Chondrocyte (in vitro differentiated cells): ENCODE measurements around the gene FXYD6. TPM values are rescaled to one million over a fixed set of nuclear protein-coding genes. Genes with fewer than 3 reads are reported as not detected.

ENCODE experiments used
- DNase-seq: peaks from one replicate; pipeline ENCODE4 v3.0.0; 2021; ENCODE audit warnings: mixed read lengths, low spot score
- H3K27ac Mint-ChIP-seq: one replicate; pipeline ENCODE4 v1.8.0; 2021; ENCODE audit warnings: mild to moderate bottlenecking, moderate library complexity, mixed read lengths; ENCODE audit not compliant: unreplicated experiment
- H3K27me3 Mint-ChIP-seq: 2 replicates; pipeline ENCODE4 v1.8.0; 2021; ENCODE audit warnings: low read depth, mixed read lengths
- H3K36me3 Mint-ChIP-seq: 2 replicates; pipeline ENCODE4 v1.8.0; 2021; ENCODE audit warnings: low read depth, mixed read lengths
- H3K4me1 Mint-ChIP-seq: 2 replicates; pipeline ENCODE4 v1.8.0; 2021; ENCODE audit warnings: low read depth, mild to moderate bottlenecking, mixed read lengths
- H3K4me3 Mint-ChIP-seq: one replicate; pipeline ENCODE4 v1.8.0; 2021; ENCODE audit warnings: mild to moderate bottlenecking, moderate library complexity, mixed read lengths; ENCODE audit not compliant: unreplicated experiment
- H3K9me3 Mint-ChIP-seq: 2 replicates; pipeline ENCODE4 v1.8.0; 2021; ENCODE audit warnings: low read depth, mixed read lengths
- total RNA-seq: library from RNA; stranded (reverse); gene quantifications from 3 replicates; pipeline ENCODE4 v1.2.1, GENCODE V29; 2021
- TF ChIP-seq, protein P1 (sequence below): fragments of 200-600 bp; sonication (generic); IDR thresholded peaks from 2 replicates; pipeline ENCODE4 v1.5.0; 2021; ENCODE audit warnings: antibody characterized with exemption, mild to moderate bottlenecking, moderate library complexity

The FXYD6 gene
- total RNA-seq, 1 donor from 2014 or later, result 2.8 TPM

DNA sequence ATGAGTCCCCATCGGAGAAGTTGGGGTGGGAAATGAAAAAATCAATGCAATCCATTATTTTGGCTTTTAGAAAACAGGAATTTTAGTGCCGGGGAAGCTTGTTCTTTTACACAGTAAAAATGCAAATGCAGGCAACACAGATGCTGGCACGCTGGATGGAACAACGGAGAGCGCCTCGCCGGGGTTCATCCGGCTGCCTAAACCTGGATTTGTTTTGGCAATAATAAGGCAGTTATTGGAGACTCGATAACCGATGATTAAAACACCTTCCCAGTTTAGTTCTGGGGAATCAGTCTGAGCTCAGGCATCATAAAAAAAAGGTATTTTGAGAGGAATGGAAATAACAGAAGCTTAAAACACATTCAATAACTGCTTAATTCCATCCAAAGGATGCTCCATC is 82.3 kb downstream of the FXYD6 start:
- TF ChIP-seq, protein P1, sequence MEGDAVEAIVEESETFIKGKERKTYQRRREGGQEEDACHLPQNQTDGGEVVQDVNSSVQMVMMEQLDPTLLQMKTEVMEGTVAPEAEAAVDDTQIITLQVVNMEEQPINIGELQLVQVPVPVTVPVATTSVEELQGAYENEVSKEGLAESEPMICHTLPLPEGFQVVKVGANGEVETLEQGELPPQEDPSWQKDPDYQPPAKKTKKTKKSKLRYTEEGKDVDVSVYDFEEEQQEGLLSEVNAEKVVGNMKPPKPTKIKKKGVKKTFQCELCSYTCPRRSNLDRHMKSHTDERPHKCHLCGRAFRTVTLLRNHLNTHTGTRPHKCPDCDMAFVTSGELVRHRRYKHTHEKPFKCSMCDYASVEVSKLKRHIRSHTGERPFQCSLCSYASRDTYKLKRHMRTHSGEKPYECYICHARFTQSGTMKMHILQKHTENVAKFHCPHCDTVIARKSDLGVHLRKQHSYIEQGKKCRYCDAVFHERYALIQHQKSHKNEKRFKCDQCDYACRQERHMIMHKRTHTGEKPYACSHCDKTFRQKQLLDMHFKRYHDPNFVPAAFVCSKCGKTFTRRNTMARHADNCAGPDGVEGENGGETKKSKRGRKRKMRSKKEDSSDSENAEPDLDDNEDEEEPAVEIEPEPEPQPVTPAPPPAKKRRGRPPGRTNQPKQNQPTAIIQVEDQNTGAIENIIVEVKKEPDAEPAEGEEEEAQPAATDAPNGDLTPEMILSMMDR, result no peak
- H3K27ac Mint-ChIP-seq, result no peak overlapping the region
- peaks cover 4% of the 10 kb centered on the region for H3K4me1 Mint-ChIP-seq
- no peaks in the 10 kb centered on the region for H3K9me3 Mint-ChIP-seq
- no peaks in the 10 kb centered on the region for H3K36me3 Mint-ChIP-seq
- H3K4me3 Mint-ChIP-seq, result no peak overlapping the region
- no peak for DNase-seq
- H3K27me3 Mint-ChIP-seq, result peaks cover 68% of the 10 kb centered on the region

DNA sequence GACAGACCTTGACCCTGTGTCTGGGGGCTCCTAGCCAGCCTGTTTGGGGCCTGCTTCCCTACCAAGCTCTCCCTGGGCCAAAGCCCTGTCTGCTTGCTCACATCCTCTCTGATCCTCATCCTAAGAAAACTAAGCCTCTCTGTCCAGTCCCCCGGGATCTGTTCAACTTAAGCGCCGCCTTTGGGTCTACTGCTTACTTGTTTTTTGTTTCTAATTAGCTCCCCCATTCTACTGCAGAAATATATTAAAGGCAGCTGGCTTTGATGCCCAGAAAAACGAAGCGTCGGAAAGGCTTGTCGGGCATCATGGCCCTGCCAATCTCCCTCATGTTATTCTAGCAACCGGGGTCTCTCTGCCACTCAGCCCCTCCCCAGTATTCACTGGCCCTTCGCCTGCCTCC is 82.9 kb downstream of the FXYD6 start:
- TF ChIP-seq, protein P1, result no peak
- Mint-ChIP-seq H3K4me3 (no peak overlapping the region), H3K27ac (no peak overlapping the region), H3K27me3 (peaks cover 67% of the 10 kb centered on the region), H3K4me1 (peaks cover 4% of the 10 kb centered on the region), H3K9me3 (no peaks in the 10 kb centered on the region), H3K36me3 (no peaks in the 10 kb centered on the region)
- DNase-seq, result no peak

DNA sequence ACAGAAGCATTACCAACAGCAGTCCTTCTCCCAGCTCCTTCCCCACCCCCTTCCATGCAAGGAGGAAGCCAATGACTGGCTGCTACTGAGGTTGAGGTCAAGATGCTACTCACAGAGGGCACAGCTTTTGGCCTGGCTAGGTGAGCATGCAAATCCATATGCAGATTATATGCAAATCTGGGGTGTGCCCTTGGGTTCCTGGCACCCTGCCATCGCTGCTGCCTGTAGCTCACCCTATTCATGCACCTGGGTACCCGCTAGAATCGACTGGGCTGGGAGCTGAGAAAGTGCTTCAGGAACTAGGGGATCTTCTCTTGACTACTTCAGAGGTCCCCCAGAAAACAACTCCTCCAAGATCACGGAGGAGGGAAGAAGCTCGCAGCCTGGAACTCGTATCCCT is 83.5 kb downstream of the FXYD6 start:
- H3K9me3 Mint-ChIP-seq, result no peaks in the 10 kb centered on the region
- TF ChIP-seq, protein P1, result no peak
- no peak for DNase-seq
- H3K36me3 Mint-ChIP-seq, result no peaks in the 10 kb centered on the region
- H3K4me3 Mint-ChIP-seq, result no peak overlapping the region
- peaks cover 4% of the 10 kb centered on the region for H3K4me1 Mint-ChIP-seq
- H3K27ac Mint-ChIP-seq, result no peak overlapping the region
- peaks cover 68% of the 10 kb centered on the region for H3K27me3 Mint-ChIP-seq

DNA sequence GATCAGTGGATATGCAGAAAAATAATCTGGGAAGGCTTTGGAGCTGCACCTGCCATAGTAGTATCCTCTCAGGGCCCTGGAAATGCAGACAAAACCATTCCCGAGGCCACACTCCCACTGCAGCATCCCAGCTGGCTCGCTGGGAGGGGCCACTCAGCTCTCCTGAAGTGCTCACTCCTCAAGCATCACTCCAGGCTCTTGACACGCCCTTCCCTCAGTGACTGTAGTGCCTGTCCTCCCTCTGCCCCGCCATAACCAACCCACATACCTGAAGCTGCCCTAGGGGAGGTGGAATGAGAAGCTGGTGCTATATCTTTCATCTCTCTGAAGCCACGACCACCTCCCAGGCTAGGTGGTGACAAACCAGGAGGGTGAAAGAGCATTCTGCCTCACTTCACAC is 84.2 kb downstream of the FXYD6 start:
- TF ChIP-seq, protein P1, result no peak
- H3K4me1 Mint-ChIP-seq, result no peaks in the 10 kb centered on the region
- H3K4me3 Mint-ChIP-seq, result no peak overlapping the region
- H3K36me3 Mint-ChIP-seq, result no peaks in the 10 kb centered on the region
- H3K27ac Mint-ChIP-seq, result no peak overlapping the region
- H3K27me3 Mint-ChIP-seq, result peaks cover 69% of the 10 kb centered on the region
- H3K9me3 Mint-ChIP-seq, result no peaks in the 10 kb centered on the region
- DNase-seq, result no peak

DNA sequence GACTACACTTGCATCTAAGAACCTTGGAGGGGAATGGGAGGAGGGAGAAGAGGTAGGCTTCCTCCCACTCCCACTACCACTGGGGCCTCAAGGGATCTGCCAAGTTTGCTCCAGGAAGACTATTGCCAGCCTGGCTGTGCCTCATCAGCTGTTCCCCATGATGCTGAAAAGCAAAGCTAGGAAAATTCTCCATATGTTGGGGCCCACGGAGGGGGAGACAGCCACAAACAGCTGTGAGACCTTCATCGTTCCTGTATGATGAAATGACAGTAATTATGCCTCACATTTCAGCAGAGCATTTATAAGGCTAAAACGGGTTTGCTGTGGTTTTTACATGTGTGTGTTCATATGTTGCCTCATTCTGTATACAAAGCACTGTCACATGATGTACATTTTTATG is 86.2 kb downstream of the FXYD6 start:
- Mint-ChIP-seq H3K27me3 (peaks cover 75% of the 10 kb centered on the region), H3K9me3 (no peaks in the 10 kb centered on the region), H3K27ac (no peak overlapping the region), H3K4me3 (no peak overlapping the region), H3K36me3 (no peaks in the 10 kb centered on the region), H3K4me1 (peaks cover 6% of the 10 kb centered on the region)
- TF ChIP-seq, protein P1, result no peak
- no peak for DNase-seq
